T-helper 17 cell (primary cell): ENCODE results near the gene PRDM11. TPM values are rescaled to one million over a fixed set of nuclear protein-coding genes. Genes with fewer than 3 reads are reported as not detected.

Experiments
- ATAC-seq: fragments of 150-1000 bp; cut with Tn5 transposase; 2 replicates; pipeline ENCODE4 v1.10.0; 2021; ENCODE audit warnings: mild to moderate bottlenecking, moderate library complexity
- DNase-seq, 3 donors: peaks; one replicate each; pipeline versions ENCODE4 v3.0.0 to v3.0.0-alpha.2; 2020 to 2021
- H3K9me3 ChIP-seq: one replicate; pipeline ENCODE4 v1.7.0; 2013; ENCODE audit warnings: low read length, mild to moderate bottlenecking; ENCODE audit not compliant: control insufficient read depth, poor library complexity, severe bottlenecking
- H3K27ac Mint-ChIP-seq: one replicate; pipeline ENCODE4 v1.8.0; 2022; ENCODE audit warnings: mild to moderate bottlenecking, moderate library complexity, mixed read lengths
- H3K27me3 Mint-ChIP-seq: one replicate; pipeline ENCODE4 v1.8.0; 2022; ENCODE audit warnings: mixed read lengths
- H3K36me3 Mint-ChIP-seq: one replicate; pipeline ENCODE4 v1.8.0; 2022; ENCODE audit warnings: low read depth, mixed read lengths
- H3K4me1 Mint-ChIP-seq: one replicate; pipeline ENCODE4 v1.8.0; 2022; ENCODE audit warnings: mild to moderate bottlenecking, mixed read lengths
- H3K4me3 Mint-ChIP-seq: one replicate; pipeline ENCODE4 v1.8.0; 2022; ENCODE audit warnings: mild to moderate bottlenecking, moderate library complexity, mixed read lengths
- total RNA-seq, 4 donors: library from RNA in 2 of 4; stranded (reverse) in 2 of 4; gene quantifications; one replicate each; pipeline ENCODE4 v1.2.3 and lab custom pipeline; 2022 to 2026

The PRDM11 gene
- total RNA-seq, 2 donors from 2014 or later = 4.6 to 6.5 TPM

- Mint-ChIP-seq H3K27me3 (no peaks in the 10 kb centered on the region), H3K4me1 (peaks cover 2% of the 10 kb centered on the region), H3K36me3 (no peaks in the 10 kb centered on the region), H3K4me3 (no peak overlapping the region), H3K27ac (no peak overlapping the region)
- no peak for ATAC-seq
- H3K9me3 ChIP-seq = no peaks in the 10 kb centered on the region
- no peak for DNase-seq
These were observed 71.6 kb downstream of the PRDM11 start for GRCh38 chr11:45217991-45218390.

GRCh38 chr11:45218705-45219104 is 72.3 kb downstream of the PRDM11 start:
- H3K9me3 ChIP-seq = no peaks in the 10 kb centered on the region
- no peak overlapping the region for H3K4me3 Mint-ChIP-seq
- H3K27me3 Mint-ChIP-seq = no peaks in the 10 kb centered on the region
- H3K27ac Mint-ChIP-seq = no peak overlapping the region
- DNase-seq (no peak), ATAC-seq (no peak)
- no peaks in the 10 kb centered on the region for H3K4me1 Mint-ChIP-seq
- no peaks in the 10 kb centered on the region for H3K36me3 Mint-ChIP-seq

GRCh38 chr11:45219411-45219810 is 73.0 kb downstream of the PRDM11 start:
- H3K4me3 Mint-ChIP-seq = no peak overlapping the region
- no peaks in the 10 kb centered on the region for H3K27me3 Mint-ChIP-seq
- H3K9me3 ChIP-seq = no peaks in the 10 kb centered on the region
- H3K27ac Mint-ChIP-seq = no peak overlapping the region
- peaks cover 4% of the 10 kb centered on the region for H3K36me3 Mint-ChIP-seq
- DNase-seq (no peak), ATAC-seq (no peak)
- no peaks in the 10 kb centered on the region for H3K4me1 Mint-ChIP-seq

- ATAC-seq (no peak), DNase-seq (no peak)
- H3K4me1 Mint-ChIP-seq = no peaks in the 10 kb centered on the region
- H3K27me3 Mint-ChIP-seq = no peaks in the 10 kb centered on the region
- no peak overlapping the region for H3K4me3 Mint-ChIP-seq
- no peaks in the 10 kb centered on the region for H3K9me3 ChIP-seq
- no peak overlapping the region for H3K27ac Mint-ChIP-seq
- H3K36me3 Mint-ChIP-seq = peaks cover 8% of the 10 kb centered on the region
These were observed 77.1 kb downstream of the PRDM11 start for GRCh38 chr11:45223496-45223895.

GRCh38 chr11:45224766-45225165 is 78.3 kb downstream of the PRDM11 start:
- Mint-ChIP-seq H3K27ac (no peak overlapping the region), H3K36me3 (peaks cover 8% of the 10 kb centered on the region)
- no peak for DNase-seq

GRCh38 chr11:45225277-45225676 is 78.8 kb downstream of the PRDM11 start:
- Mint-ChIP-seq H3K27me3 (no peaks in the 10 kb centered on the region), H3K4me3 (no peak overlapping the region), H3K36me3 (peaks cover 8% of the 10 kb centered on the region), H3K27ac (no peak overlapping the region), H3K4me1 (peaks cover 3% of the 10 kb centered on the region)
- DNase-seq = no peak
- H3K9me3 ChIP-seq = no peaks in the 10 kb centered on the region
- ATAC-seq = no peak

More at GRCh38 chr11:45224766-45225165, 78.3 kb downstream of the PRDM11 start:
- peaks cover 3% of the 10 kb centered on the region for H3K4me1 Mint-ChIP-seq
- H3K9me3 ChIP-seq = no peaks in the 10 kb centered on the region
- no peak for ATAC-seq
- no peak overlapping the region for H3K4me3 Mint-ChIP-seq
- no peaks in the 10 kb centered on the region for H3K27me3 Mint-ChIP-seq

GRCh38 chr11:45225961-45226871 is 79.8 kb downstream of the PRDM11 start:
- Mint-ChIP-seq H3K27ac (no peak overlapping the region), H3K27me3 (no peaks in the 10 kb centered on the region), H3K36me3 (peaks cover 8% of the 10 kb centered on the region), H3K4me1 (peaks cover 3% of the 10 kb centered on the region), H3K4me3 (no peak overlapping the region)
- H3K9me3 ChIP-seq = no peaks in the 10 kb centered on the region
- no peak for ATAC-seq
- no peak for DNase-seq

GRCh38 chr11:45226901-45227300 is 80.5 kb downstream of the PRDM11 start:
- no peaks in the 10 kb centered on the region for H3K9me3 ChIP-seq
- ATAC-seq = no peak
- H3K4me3 Mint-ChIP-seq = no peak overlapping the region
- H3K27ac Mint-ChIP-seq = no peak overlapping the region
- no peaks in the 10 kb centered on the region for H3K27me3 Mint-ChIP-seq
- DNase-seq = no peak
- H3K36me3 Mint-ChIP-seq = peaks cover 8% of the 10 kb centered on the region
- H3K4me1 Mint-ChIP-seq = peaks cover 3% of the 10 kb centered on the region

GRCh38 chr11:45227836-45228235 is 81.4 kb downstream of the PRDM11 start:
- Mint-ChIP-seq H3K27ac (no peak overlapping the region), H3K36me3 (peaks cover 8% of the 10 kb centered on the region), H3K4me3 (no peak overlapping the region), H3K27me3 (no peaks in the 10 kb centered on the region), H3K4me1 (peaks cover 3% of the 10 kb centered on the region)
- ATAC-seq (no peak), DNase-seq (no peak)
- H3K9me3 ChIP-seq = no peaks in the 10 kb centered on the region

GRCh38 chr11:45229401-45230020 is 83.1 kb downstream of the PRDM11 start:
- Mint-ChIP-seq H3K36me3 (peaks cover 4% of the 10 kb centered on the region), H3K27me3 (no peaks in the 10 kb centered on the region), H3K4me3 (no peak overlapping the region), H3K4me1 (peaks cover 6% of the 10 kb centered on the region), H3K27ac (no peak overlapping the region)
- DNase-seq (no peak), ATAC-seq (no peak)
- H3K9me3 ChIP-seq = no peaks in the 10 kb centered on the region

GRCh38 chr11:45232341-45233080 is 86.1 kb downstream of the PRDM11 start:
- Mint-ChIP-seq H3K27me3 (peaks cover 23% of the 10 kb centered on the region), H3K4me3 (no peak overlapping the region)

GRCh38 chr11:45233121-45233803 is 86.8 kb downstream of the PRDM11 start:
- no peaks in the 10 kb centered on the region for H3K9me3 ChIP-seq
- Mint-ChIP-seq H3K27me3 (peaks cover 31% of the 10 kb centered on the region), H3K4me1 (peaks cover 6% of the 10 kb centered on the region), H3K36me3 (peaks cover 2% of the 10 kb centered on the region), H3K4me3 (no peak overlapping the region), H3K27ac (no peak overlapping the region)
- DNase-seq (peak; percentile 26 to 48 (median 30)), ATAC-seq (peak; percentile 76)

More at GRCh38 chr11:45232341-45233080, 86.1 kb downstream of the PRDM11 start:
- DNase-seq (no peak), ATAC-seq (no peak)
- Mint-ChIP-seq H3K27ac (no peak overlapping the region), H3K4me1 (peaks cover 6% of the 10 kb centered on the region), H3K36me3 (peaks cover 2% of the 10 kb centered on the region)
- H3K9me3 ChIP-seq = no peaks in the 10 kb centered on the region

- Mint-ChIP-seq H3K4me1 (peaks cover 6% of the 10 kb centered on the region), H3K36me3 (peaks cover 2% of the 10 kb centered on the region), H3K27ac (no peak overlapping the region), H3K4me3 (no peak overlapping the region), H3K27me3 (peaks cover 33% of the 10 kb centered on the region)
- ATAC-seq = no peak
- no peak for DNase-seq
- H3K9me3 ChIP-seq = no peaks in the 10 kb centered on the region
These were observed 87.3 kb downstream of the PRDM11 start for GRCh38 chr11:45233804-45234170.
